ENCODE data around the gene PUSL1.
A peak's percentile ranks its signal among the peaks of the same experiment; 100 is the strongest.

PUSL1 gene

DNA sequence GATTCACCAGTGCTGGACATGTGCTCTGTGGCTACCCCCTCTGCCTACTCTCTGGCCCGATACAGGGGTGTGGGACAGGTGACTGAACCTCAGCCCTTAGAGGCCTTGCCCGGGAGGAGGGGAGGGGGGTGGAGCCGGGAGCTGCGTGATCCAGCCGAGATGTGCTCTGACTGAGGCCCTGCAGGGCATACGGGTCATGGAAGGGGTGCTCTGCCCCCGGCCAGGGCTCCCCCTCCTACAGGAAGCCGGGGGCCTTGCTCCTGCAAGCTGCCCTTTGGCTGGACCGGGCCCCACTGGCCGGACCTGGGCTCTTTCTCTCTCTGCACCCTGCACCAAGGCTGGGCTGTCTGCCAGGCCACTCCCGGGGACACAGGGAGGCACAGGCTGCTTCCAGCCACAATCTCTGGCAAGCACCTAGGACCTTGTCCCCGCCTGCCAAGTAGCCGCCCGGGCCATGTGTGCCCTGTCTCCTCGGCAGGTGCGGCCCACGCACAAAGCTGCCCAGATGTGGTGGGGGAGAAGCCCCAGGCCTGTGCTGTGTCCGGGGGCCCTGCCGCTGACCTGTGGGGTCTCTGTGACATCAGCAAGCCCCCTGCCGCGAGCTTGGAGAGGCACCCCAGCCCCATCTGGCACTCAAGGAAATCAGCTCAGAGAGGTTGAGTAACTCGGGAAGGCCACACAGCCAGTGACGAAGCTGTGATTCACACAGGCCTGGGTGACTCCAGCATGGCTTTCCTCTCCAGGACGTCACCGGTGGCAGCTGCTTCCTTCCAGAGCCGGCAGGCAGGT, 26.7 kb upstream of the PUSL1 start:
- TF ChIP-seq, protein P1, sequence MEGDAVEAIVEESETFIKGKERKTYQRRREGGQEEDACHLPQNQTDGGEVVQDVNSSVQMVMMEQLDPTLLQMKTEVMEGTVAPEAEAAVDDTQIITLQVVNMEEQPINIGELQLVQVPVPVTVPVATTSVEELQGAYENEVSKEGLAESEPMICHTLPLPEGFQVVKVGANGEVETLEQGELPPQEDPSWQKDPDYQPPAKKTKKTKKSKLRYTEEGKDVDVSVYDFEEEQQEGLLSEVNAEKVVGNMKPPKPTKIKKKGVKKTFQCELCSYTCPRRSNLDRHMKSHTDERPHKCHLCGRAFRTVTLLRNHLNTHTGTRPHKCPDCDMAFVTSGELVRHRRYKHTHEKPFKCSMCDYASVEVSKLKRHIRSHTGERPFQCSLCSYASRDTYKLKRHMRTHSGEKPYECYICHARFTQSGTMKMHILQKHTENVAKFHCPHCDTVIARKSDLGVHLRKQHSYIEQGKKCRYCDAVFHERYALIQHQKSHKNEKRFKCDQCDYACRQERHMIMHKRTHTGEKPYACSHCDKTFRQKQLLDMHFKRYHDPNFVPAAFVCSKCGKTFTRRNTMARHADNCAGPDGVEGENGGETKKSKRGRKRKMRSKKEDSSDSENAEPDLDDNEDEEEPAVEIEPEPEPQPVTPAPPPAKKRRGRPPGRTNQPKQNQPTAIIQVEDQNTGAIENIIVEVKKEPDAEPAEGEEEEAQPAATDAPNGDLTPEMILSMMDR (IDR thresholded peaks at IDR 0.05; ENCODE audit: insufficient read depth, low read length, missing control alignments) = no peak
- ChIA-PET CTCF (interaction anchor here (0.9 to 1.2 kb wide), 3 partner anchors 10 to 160 kb away, joined by 3 to 8 read pairs (median 4); no protein-coding TSS in a partner anchor), POLR2A (no interaction called here)
- DNase-seq (ENCODE audit: low read depth, low spot score) = no peak
- H3K4me3 ChIP-seq (ENCODE audit: low read depth, low read length) = no peak overlapping the region

DNA sequence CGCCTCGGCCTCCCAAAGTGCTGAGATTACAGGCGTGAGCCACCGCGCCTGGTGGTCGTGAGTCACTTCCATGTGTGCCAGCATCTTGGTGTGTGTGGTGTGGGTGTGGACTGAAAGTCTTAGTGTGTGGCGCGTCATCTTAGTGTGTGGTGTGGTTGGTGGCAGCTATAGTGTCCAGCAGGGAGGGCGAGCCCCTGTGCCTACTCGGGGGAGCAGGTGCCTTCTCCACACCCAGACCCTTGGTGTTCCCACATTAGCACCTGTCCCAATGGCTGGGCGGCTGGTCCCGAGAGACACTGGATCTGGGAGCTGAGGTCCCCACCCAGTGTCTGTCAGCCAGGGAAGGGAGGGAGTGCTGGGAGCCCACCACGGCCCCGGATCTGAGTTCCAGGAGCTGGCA, 25.4 kb upstream of the PUSL1 start:
- no peak overlapping the region for H3K4me3 ChIP-seq (ENCODE audit: low read depth, low read length)
- ChIA-PET POLR2A (no interaction called here), CTCF (no interaction called here)
- DNase-seq (ENCODE audit: low read depth, low spot score) = no peak
- TF ChIP-seq, protein P1 (IDR thresholded peaks at IDR 0.05; ENCODE audit: insufficient read depth, low read length, missing control alignments) = no peak

DNA sequence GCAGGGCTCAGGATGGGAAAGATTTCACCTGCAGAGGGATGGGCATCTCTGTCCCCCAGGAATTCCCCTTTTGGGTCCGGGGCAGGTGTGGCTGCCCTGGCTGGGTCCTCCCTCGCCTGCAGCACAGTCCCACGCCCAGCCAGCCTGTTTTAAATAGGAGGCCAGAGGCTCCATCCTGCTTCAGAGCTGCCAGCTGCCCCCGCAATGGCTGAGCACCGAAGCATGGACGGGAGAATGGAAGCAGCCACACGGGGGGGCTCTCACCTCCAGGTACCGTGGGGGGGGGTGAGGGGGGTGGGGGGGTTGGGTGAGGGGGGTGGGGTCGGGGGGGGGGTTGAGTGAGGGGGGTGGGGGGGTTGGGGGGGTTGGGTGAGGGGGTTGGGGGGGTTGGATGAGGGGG, 24.6 kb upstream of the PUSL1 start:
- CTCF ChIA-PET = interaction anchor here (1.2 kb wide), 1 partner anchor 161 kb away, joined by 3 read pairs; no protein-coding TSS in a partner anchor
- no peak overlapping the region for H3K4me3 ChIP-seq (ENCODE audit: low read depth, low read length)
- POLR2A ChIA-PET = no interaction called here
- no peak for DNase-seq (ENCODE audit: low read depth, low spot score)
- TF ChIP-seq, protein P1 (IDR thresholded peaks at IDR 0.05; ENCODE audit: insufficient read depth, low read length, missing control alignments) = peak; percentile 24

DNA sequence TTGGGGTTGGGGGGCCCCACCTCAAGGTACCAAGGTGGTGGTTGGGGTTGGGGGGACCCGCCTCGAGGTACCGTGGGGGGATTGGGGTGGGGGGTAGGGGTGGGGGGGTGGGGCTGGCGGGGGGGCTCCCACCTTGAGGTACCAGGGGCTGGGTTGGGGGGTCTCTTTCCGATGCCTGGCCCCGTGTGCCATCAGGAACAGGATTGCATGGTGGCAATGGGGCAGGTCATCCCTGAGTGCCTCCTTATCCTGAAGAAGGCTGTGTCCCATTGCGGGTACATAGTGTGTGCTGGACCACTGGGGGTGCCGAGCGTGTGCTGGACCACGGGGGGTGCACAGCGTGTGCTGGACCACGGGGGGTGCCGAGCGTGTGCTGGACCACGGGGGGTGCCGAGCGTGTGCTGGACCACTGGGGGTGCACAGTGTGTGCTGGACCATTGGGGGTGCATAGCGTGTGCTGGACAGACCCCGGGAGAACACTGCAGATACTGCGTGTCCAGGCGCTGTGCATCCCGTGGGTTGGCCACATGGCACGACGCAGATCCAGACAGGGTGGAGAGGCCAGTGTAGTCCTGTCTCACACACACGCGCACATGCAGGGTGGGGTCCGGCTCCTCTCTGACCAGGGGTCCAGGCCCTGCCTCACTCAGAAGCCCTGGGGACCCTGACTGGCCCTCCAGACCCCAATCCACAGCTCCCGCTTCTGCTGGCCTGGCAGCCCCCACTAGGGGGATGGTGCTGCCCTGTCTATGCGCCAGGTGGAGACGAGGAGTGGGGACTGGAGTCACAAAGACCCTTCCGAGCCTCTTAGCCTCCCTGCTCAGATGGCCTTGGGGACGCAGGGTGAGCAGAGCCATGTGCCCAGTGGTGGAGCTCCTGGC, 23.9 kb upstream of the PUSL1 start:
- no peak for DNase-seq (ENCODE audit: low read depth, low spot score)
- ChIA-PET CTCF (interaction anchor here (1.2 kb wide), 1 partner anchor 162 kb away, joined by 3 read pairs; no protein-coding TSS in a partner anchor), POLR2A (no interaction called here)
- TF ChIP-seq, protein P1 (IDR thresholded peaks at IDR 0.05; ENCODE audit: insufficient read depth, low read length, missing control alignments) = no peak
- no peak overlapping the region for H3K4me3 ChIP-seq (ENCODE audit: low read depth, low read length)

DNA sequence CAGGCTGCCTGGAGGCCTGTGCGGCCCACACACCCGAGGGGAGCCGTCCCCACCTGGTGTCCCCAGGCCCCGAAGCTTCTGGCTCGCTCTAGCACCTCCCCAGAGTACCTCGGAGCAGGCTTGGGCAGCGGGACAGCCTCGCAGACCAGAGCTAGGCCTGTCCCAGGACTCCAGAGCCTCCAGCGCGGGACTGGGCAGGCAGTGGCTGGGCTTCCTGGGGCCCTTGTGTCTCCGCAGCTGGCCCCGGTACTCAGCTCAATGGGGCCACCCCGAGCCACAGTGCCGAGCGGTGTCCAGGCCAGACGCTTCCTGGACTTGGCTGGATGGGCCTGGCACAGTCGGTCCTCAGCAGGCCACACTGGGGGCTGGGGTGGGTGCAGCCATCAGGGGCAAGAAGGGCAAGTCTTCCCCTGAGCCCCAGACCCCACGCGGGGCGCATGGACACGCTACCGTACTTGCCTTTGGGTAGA, 23.3 kb upstream of the PUSL1 start:
- ChIA-PET CTCF (interaction anchor here (0.7 to 1.1 kb wide), 3 partner anchors 14 to 302 kb away, joined by 3 read pairs; no protein-coding TSS in a partner anchor), POLR2A (no interaction called here)
- TF ChIP-seq, protein P1 (IDR thresholded peaks at IDR 0.05; ENCODE audit: insufficient read depth, low read length, missing control alignments) = no peak
- H3K4me3 ChIP-seq (ENCODE audit: low read depth, low read length) = no peak overlapping the region
- DNase-seq (ENCODE audit: low read depth, low spot score) = no peak
